Aorta (tissue), 5 donors: ENCODE data around the gene PLXNA1. TPM values are rescaled to one million over a fixed set of nuclear protein-coding genes. Genes with fewer than 3 reads are reported as not detected.

Experiments used
- ATAC-seq: fragments of 200-7000 bp; cut with Tn5 transposase; one replicate; pipeline ENCODE4 v1.9.1; 2022; ENCODE audit warnings: moderate library complexity; ENCODE audit not compliant: low FRiP score
- DNase-seq, 2 donors: peaks; one replicate each; pipeline ENCODE4 v3.0.0-alpha.2; 2020
- H3K27ac ChIP-seq, 2 donors: one replicate each; pipeline ENCODE4 v1.5.1; 2013; ENCODE audit warnings: low read length in 2 of 2, mild to moderate bottlenecking in 2 of 2, moderate library complexity in 2 of 2, control low read depth in 1 of 2, inconsistent platforms in 1 of 2, low read depth in 1 of 2
- H3K27me3 ChIP-seq, 2 donors: one replicate each; pipeline ENCODE4 v1.6.1; 2013; ENCODE audit warnings: control low read depth in 1 of 2, low read length in 1 of 2, mild to moderate bottlenecking in 1 of 2, moderate library complexity in 1 of 2; ENCODE audit not compliant: insufficient read depth in 2 of 2, control insufficient read depth in 1 of 2
- H3K36me3 ChIP-seq, 2 donors: one replicate each; pipeline ENCODE4 v1.6.1; 2013; ENCODE audit warnings: control low read depth in 1 of 2, low read length in 1 of 2, mild to moderate bottlenecking in 1 of 2; ENCODE audit not compliant: insufficient read depth in 2 of 2, control insufficient read depth in 1 of 2
- H3K4me1 ChIP-seq, 2 donors: one replicate each; pipeline ENCODE4 v1.6.1; 2013; ENCODE audit warnings: low read length in 2 of 2, control low read depth in 1 of 2, mild to moderate bottlenecking in 1 of 2, moderate library complexity in 1 of 2; ENCODE audit not compliant: insufficient read depth in 2 of 2, control insufficient read depth in 1 of 2
- H3K4me3 ChIP-seq, 2 donors: one replicate each; pipeline ENCODE4 v1.5.1; 2013; ENCODE audit warnings: low read length in 2 of 2, control low read depth in 1 of 2, mild to moderate bottlenecking in 1 of 2
- H3K9me3 ChIP-seq: one replicate; pipeline ENCODE4 v1.6.1; 2013; ENCODE audit warnings: mild to moderate bottlenecking, low read length; ENCODE audit not compliant: control insufficient read depth
- WGBS, 2 donors: extraction: QIAGEN DNeasy Blood & Tissue Kit; methylation state at CpG; one replicate each; pipeline ENCODE4 v1.1.7; 2013; 5-methylcytosine and 5-hydroxymethylcytosine counted together
- intact Hi-C, 2 donors: fragments of 100-400 bp; cut with DNase I; formaldehyde crosslinking; loops; one replicate each; pipeline versions ENCODE4 v1.14.2 to v1.15.0; 2022
- polyA plus RNA-seq, 2 donors: library from polyadenylated mRNA; stranded (reverse); fragments of 200-250 nt; gene quantifications; one replicate each; pipeline ENCODE4 v1.2.3, GENCODE V29; 2013
- total RNA-seq, 2 donors: library from RNA; stranded (reverse); fragmentation: NEBNext Ultra II Directional; extraction: Animal tissue kit (Norgen Biotek cat#: 25700); gene quantifications; one replicate each; pipeline ENCODE4 v1.2.1, GENCODE V29; 2021
- donor health status: healthy with polysubstance abuse.
- donor health status: Bipolar disorder and iron deficiency.
- donor health status: DM: no; HTN: no; CAD: no.
- donor health status: DM: no; HTN: no; CAD: no.
- donor health status: DM: yes; HTN: yes; CAD: no.

PLXNA1 gene
- total and polyA plus RNA-seq, 4 donors: 6.0 to 51.3 (median 21.3) TPM

GRCh38 chr3:126961791-126962461 lies 21.0 kb upstream of the PLXNA1 start:
- DNase-seq (peak; percentile 81), ATAC-seq (peak; percentile 36)
- 19 to 23% methylated on average over 11 of the region's 11 CpGs for WGBS, 2 donors
- Histone ChIP-seq H3K27me3 (no peaks in the 10 kb centered on the region), H3K36me3 (no peaks in the 10 kb centered on the region), H3K27ac (peak overlapping the region in 1 of 2 donors; percentile 15), H3K9me3 (no peaks in the 10 kb centered on the region), H3K4me1 (peaks cover 0 to 2% of the 10 kb centered on the region in 2 donors), H3K4me3 (no peak overlapping the region)
- intact Hi-C loops: loop anchor here in 1 of 2 donors (10.0 kb wide), 1 partner anchor 503 kb away; no protein-coding TSS in a partner anchor

- Histone ChIP-seq H3K4me3 (no peak overlapping the region), H3K9me3 (no peaks in the 10 kb centered on the region), H3K36me3 (no peaks in the 10 kb centered on the region), H3K27me3 (no peaks in the 10 kb centered on the region), H3K27ac (no peak overlapping the region), H3K4me1 (peaks cover 0 to 2% of the 10 kb centered on the region in 2 donors)
- WGBS, 2 donors: 86 to 94% methylated on average over 8 of the region's 8 CpGs
- intact Hi-C loops: loop anchor here in 1 of 2 donors (10.0 kb wide), 1 partner anchor 502 kb away; no protein-coding TSS in a partner anchor
- DNase-seq (peak; percentile 38 to 65), ATAC-seq (no peak)
Observed at GRCh38 chr3:126962756-126963155, 20.2 kb upstream of the PLXNA1 start.

DNA sequence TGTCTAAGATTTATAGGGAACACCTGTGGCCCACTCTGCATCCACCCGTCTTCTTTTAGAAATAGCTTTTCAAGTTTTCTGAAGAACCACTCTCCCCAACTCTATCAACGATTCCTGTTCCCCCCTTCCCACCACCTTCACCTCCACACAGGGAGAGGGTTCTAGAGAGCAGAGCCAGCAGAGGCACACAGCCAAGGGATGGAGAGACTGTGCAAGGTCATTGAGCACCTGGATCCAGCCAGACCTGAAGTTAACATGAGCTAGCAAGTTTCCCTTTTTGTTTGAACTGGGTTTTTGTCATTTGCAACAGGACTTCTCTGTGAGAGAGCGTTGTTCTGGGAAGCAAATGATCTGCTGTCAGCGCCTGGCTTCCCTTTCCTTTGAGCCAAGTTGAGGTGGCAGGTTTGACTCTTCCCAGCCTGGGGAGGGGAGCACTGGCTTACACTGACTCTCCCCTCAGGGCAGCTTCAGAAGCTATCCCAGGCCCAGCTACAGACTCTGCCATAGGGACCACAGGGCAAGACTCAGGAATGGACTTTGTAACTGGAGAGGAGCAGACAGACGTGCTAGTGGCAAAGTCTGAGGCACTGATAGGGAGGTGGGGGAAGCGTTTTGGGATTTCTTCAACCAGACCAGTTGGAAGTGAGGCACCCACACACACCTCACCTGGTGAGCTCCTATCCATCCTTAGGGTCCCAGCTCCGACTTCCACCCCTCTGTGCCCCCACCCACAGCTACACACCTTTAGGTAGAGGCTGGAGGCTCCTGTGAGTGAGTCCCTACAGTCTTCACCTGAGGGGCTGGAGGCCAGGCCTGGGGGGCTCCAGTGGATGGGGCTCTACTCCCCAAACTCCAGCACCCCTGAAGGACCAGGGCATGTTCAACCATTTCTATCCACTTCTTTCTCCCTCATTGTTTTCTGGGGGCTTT lies 19.4 kb upstream of the PLXNA1 start:
- ATAC-seq: no peak
- WGBS, 2 donors: 95% methylated on average over 7 of the region's 7 CpGs
- Histone ChIP-seq H3K27ac (no peak overlapping the region), H3K4me3 (no peak overlapping the region), H3K36me3 (no peaks in the 10 kb centered on the region), H3K4me1 (peaks cover 0 to 2% of the 10 kb centered on the region in 2 donors), H3K27me3 (no peaks in the 10 kb centered on the region), H3K9me3 (no peaks in the 10 kb centered on the region)
- peak; percentile 29 to 39 for DNase-seq
- intact Hi-C loops: loop anchor here in 1 of 2 donors (10.0 kb wide), 1 partner anchor 501 kb away; no protein-coding TSS in a partner anchor

GRCh38 chr3:126964261-126964660 lies 18.7 kb upstream of the PLXNA1 start:
- DNase-seq (peak; percentile 19 to 47), ATAC-seq (no peak)
- 82 to 86% methylated on average over 7 of the region's 7 CpGs for WGBS, 2 donors
- no peaks in the 10 kb centered on the region for H3K9me3 ChIP-seq
- peaks cover 0 to 2% of the 10 kb centered on the region in 2 donors for H3K4me1 ChIP-seq
- H3K4me3 ChIP-seq: no peak overlapping the region
- H3K36me3 ChIP-seq: no peaks in the 10 kb centered on the region
- no peak overlapping the region for H3K27ac ChIP-seq
- intact Hi-C loops: loop anchor here in 1 of 2 donors (10.0 kb wide), 1 partner anchor 501 kb away; no protein-coding TSS in a partner anchor
- H3K27me3 ChIP-seq: no peaks in the 10 kb centered on the region

DNA sequence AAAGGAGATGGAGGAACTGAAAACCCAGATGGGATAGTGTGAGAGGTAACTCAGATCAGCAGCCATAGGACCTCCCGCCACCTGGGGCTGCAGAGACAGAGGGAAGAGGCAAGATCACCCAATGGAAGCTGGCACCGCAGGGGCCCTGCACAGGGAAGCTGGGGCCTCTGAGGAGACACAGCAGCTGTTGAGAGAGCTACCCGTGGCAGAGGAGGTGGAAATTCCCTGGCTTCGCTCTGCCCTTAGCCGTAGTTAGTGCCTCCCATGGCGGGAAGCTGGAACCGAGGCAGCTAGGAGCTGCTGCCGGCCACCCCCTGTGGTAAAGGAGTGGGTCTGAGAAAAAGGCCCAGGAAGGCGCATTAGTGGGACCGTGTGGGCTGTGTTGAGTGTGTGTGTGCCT lies 18.0 kb upstream of the PLXNA1 start:
- Histone ChIP-seq H3K27me3 (no peaks in the 10 kb centered on the region), H3K9me3 (no peaks in the 10 kb centered on the region), H3K4me3 (no peak overlapping the region), H3K36me3 (no peaks in the 10 kb centered on the region), H3K4me1 (peaks cover 0 to 2% of the 10 kb centered on the region in 2 donors), H3K27ac (no peak overlapping the region)
- ATAC-seq (no peak), DNase-seq (peak; percentile 31 to 63)
- 90 to 92% methylated on average over 10 of the region's 10 CpGs for WGBS, 2 donors
- intact Hi-C loops: loop anchor here in 1 of 2 donors (10.0 kb wide), 1 partner anchor 500 kb away; no protein-coding TSS in a partner anchor

GRCh38 chr3:126965526-126966080 lies 17.3 kb upstream of the PLXNA1 start:
- Histone ChIP-seq H3K9me3 (no peaks in the 10 kb centered on the region), H3K4me3 (no peak overlapping the region), H3K27ac (no peak overlapping the region), H3K4me1 (peaks cover 0 to 2% of the 10 kb centered on the region in 2 donors), H3K36me3 (no peaks in the 10 kb centered on the region), H3K27me3 (no peaks in the 10 kb centered on the region)
- intact Hi-C loops: loop anchor here in 1 of 2 donors (10.0 kb wide), 1 partner anchor 499 kb away; no protein-coding TSS in a partner anchor
- WGBS, 2 donors: 93% methylated on average over 9 of the region's 9 CpGs
- ATAC-seq: no peak
- DNase-seq: peak; percentile 12 to 57

GRCh38 chr3:126967386-126967785 lies 15.5 kb upstream of the PLXNA1 start:
- no peak for DNase-seq
- Histone ChIP-seq H3K9me3 (no peaks in the 10 kb centered on the region), H3K27ac (no peak overlapping the region), H3K36me3 (no peaks in the 10 kb centered on the region), H3K27me3 (no peaks in the 10 kb centered on the region), H3K4me3 (no peak overlapping the region), H3K4me1 (no peaks in the 10 kb centered on the region)
- no peak for ATAC-seq
- 87 to 90% methylated on average over 10 of the region's 10 CpGs for WGBS, 2 donors
- intact Hi-C loops: loop anchor here in 1 of 2 donors (10.0 kb wide), 1 partner anchor 497 kb away; no protein-coding TSS in a partner anchor
